Breast epithelium (tissue), 4 donors: Measurements from ENCODE around the gene MIER2. TPM values are rescaled to one million over a fixed set of nuclear protein-coding genes. Genes with fewer than 3 reads are reported as not detected.

Experiments used
- DNase-seq, 2 donors: peaks; one replicate each; pipeline ENCODE4 v3.0.0-alpha.2; 2019; ENCODE audit warnings: low spot score in 2 of 2
- H3K27ac ChIP-seq, 2 donors: fragments of 200-600 bp; sonication (generic) in 1 of 2; one replicate each; pipeline ENCODE4 v1.5.1; 2016 to 2019; ENCODE audit warnings: mild to moderate bottlenecking in 1 of 2
- H3K27me3 ChIP-seq, 2 donors: fragments of 200-600 bp; sonication (generic) in 1 of 2; one replicate each; pipeline versions ENCODE4 v1.5.1 to v1.6.0; 2017 to 2019; ENCODE audit warnings: control low read depth in 1 of 2, mild to moderate bottlenecking in 1 of 2
- H3K36me3 ChIP-seq: fragments of 200-600 bp; one replicate; pipeline ENCODE4 v1.5.1; 2019
- H3K4me1 ChIP-seq, 2 donors: fragments of 200-600 bp; sonication (generic); one replicate each; pipeline ENCODE4 v1.5.1; 2016 to 2019; ENCODE audit warnings: control low read depth in 1 of 2
- H3K4me3 ChIP-seq, 3 donors: fragments of 200-600 bp; sonication (generic); 1 replicate in 2 of 3; 2 replicates in 1 of 3; pipeline ENCODE4 v1.5.1; 2016 to 2019; ENCODE audit warnings: mild to moderate bottlenecking in 3 of 3, moderate library complexity in 2 of 3
- H3K9me3 ChIP-seq, 2 donors: fragments of 200-600 bp; sonication (generic) in 1 of 2; one replicate each; pipeline ENCODE4 v1.5.1; 2016 to 2019; ENCODE audit warnings: control low read depth in 1 of 2
- POLR2A ChIP-seq: fragments of 450-650 bp; IDR thresholded peaks from one replicate; pipeline ENCODE4 v1.6.1; 2016; ENCODE audit warnings: antibody characterized with exemption, mild to moderate bottlenecking, moderate library complexity
- POLR2AphosphoS5 ChIP-seq, 3 donors: sonication (generic); formaldehyde crosslinking; IDR thresholded peaks; one replicate each; pipeline ENCODE4 v1.6.1; 2017; ENCODE audit warnings: antibody characterized with exemption in 3 of 3
- intact Hi-C: fragments of 100-400 bp; cut with DNase I; formaldehyde crosslinking; loops from one replicate; pipeline ENCODE4 v1.15.1; 2023; ENCODE audit warnings: low total_unique reads
- total RNA-seq, 3 donors: library from RNA; depleted of rRNA; stranded (reverse); fragments of >200 nt; gene quantifications; one replicate each; pipeline ENCODE4 v1.1.0, GENCODE V29; 2016
- TF ChIP-seq, protein P1 (sequence below), 3 donors: fragments of 450-650 bp; IDR thresholded peaks; one replicate each; pipeline ENCODE4 v1.5.1; 2016 to 2017; ENCODE audit warnings: antibody characterized with exemption in 3 of 3, mild to moderate bottlenecking in 3 of 3, moderate library complexity in 3 of 3

MIER2 gene
- total RNA-seq, 3 donors from 2014 or later = 5.4 to 17.0 (median 12.8) TPM

- no peaks in the 10 kb centered on the region for H3K27me3 ChIP-seq
- intact Hi-C loops = no loop called here
- H3K4me1 ChIP-seq = no peaks in the 10 kb centered on the region
- TF ChIP-seq POLR2AphosphoS5 (IDR thresholded peaks at IDR 0.05) (no peak), POLR2A (no peak)
- TF ChIP-seq, protein P1, sequence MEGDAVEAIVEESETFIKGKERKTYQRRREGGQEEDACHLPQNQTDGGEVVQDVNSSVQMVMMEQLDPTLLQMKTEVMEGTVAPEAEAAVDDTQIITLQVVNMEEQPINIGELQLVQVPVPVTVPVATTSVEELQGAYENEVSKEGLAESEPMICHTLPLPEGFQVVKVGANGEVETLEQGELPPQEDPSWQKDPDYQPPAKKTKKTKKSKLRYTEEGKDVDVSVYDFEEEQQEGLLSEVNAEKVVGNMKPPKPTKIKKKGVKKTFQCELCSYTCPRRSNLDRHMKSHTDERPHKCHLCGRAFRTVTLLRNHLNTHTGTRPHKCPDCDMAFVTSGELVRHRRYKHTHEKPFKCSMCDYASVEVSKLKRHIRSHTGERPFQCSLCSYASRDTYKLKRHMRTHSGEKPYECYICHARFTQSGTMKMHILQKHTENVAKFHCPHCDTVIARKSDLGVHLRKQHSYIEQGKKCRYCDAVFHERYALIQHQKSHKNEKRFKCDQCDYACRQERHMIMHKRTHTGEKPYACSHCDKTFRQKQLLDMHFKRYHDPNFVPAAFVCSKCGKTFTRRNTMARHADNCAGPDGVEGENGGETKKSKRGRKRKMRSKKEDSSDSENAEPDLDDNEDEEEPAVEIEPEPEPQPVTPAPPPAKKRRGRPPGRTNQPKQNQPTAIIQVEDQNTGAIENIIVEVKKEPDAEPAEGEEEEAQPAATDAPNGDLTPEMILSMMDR (IDR thresholded peaks at IDR 0.05) = no peak
- H3K27ac ChIP-seq = no peak overlapping the region
- no peaks in the 10 kb centered on the region for H3K36me3 ChIP-seq
- DNase-seq = no peak
- no peaks in the 10 kb centered on the region for H3K9me3 ChIP-seq
- H3K4me3 ChIP-seq = no peak overlapping the region
Observed at GRCh38 chr19:281992-282391, 62.6 kb downstream of the MIER2 start.

DNA sequence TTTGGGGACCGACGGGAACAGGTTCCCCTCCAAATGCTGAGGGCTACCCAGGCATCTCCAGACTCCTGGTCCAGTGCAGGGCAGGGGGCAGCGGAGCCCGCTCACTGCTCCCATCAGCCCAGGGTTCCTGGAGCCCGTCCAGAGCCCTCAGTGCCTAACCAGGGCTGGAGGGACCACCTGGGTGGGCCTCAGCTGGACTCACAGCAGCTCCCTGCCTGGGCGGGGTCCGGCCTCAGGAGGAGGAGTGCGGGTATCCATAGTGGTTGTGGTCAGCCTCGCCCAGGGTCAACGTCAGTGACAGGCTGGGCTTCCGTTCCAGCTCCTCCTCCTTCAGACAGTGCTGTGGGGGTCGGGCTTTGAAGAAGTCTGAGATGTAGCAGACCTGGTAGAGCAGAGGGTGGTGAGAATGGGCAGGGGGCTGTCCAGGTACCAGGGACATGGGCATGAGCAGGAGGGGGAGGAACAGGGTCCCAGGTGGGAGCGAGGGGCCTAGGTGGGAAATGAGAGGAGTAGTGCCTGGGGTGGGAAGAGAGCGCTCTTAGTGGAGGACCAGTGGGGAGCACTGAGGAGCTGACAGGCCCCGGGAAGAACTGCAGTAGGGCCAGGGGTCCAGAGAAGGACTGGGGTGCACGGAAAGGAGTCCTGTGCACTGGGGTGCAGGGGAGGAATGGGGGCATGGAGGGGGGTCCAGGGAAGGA, 63.3 kb downstream of the MIER2 start:
- no peaks in the 10 kb centered on the region for H3K27me3 ChIP-seq
- H3K9me3 ChIP-seq = no peaks in the 10 kb centered on the region
- no peak overlapping the region for H3K4me3 ChIP-seq
- no peak for TF ChIP-seq POLR2AphosphoS5 (IDR thresholded peaks at IDR 0.05)
- TF ChIP-seq POLR2A = no peak
- TF ChIP-seq, protein P1 (IDR thresholded peaks at IDR 0.05) = no peak
- H3K27ac ChIP-seq = no peak overlapping the region
- DNase-seq = no peak
- intact Hi-C loops = no loop called here
- no peaks in the 10 kb centered on the region for H3K36me3 ChIP-seq
- H3K4me1 ChIP-seq = no peaks in the 10 kb centered on the region

DNA sequence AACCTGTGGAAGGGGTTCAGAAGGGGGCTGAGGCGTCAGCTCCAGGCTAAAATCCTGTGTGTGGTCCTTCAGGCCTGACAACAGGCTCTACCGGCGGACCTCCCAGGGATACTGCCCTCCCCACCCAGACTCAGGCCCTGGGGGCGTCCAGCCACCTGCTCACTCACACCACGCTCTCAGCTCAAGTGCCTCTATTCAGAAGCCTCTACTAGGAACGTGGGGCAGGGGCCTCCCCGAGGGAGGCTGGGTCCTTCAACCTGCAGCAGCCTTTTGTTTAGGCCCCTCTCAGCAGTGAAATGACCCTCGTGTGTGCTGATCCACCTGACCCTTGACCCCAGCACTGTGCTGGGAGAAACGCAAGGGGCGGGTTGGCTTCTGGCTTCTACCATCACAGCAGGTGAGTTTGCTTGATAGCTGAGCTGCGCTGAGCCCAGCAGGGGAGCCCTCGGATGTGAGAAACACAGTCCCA, 64.0 kb downstream of the MIER2 start:
- no peaks in the 10 kb centered on the region for H3K9me3 ChIP-seq
- H3K4me3 ChIP-seq = no peak overlapping the region
- TF ChIP-seq POLR2A (no peak), POLR2AphosphoS5 (IDR thresholded peaks at IDR 0.05) (no peak)
- TF ChIP-seq, protein P1 (IDR thresholded peaks at IDR 0.05) = no peak
- no peaks in the 10 kb centered on the region for H3K36me3 ChIP-seq
- DNase-seq = no peak
- H3K4me1 ChIP-seq = no peaks in the 10 kb centered on the region
- no peaks in the 10 kb centered on the region for H3K27me3 ChIP-seq
- intact Hi-C loops = no loop called here
- H3K27ac ChIP-seq = no peak overlapping the region

GRCh38 chr19:279656-280055, 64.9 kb downstream of the MIER2 start:
- Histone ChIP-seq H3K4me3 (no peak overlapping the region), H3K27me3 (no peaks in the 10 kb centered on the region), H3K9me3 (no peaks in the 10 kb centered on the region), H3K36me3 (no peaks in the 10 kb centered on the region), H3K4me1 (no peaks in the 10 kb centered on the region), H3K27ac (no peak overlapping the region)
- TF ChIP-seq, protein P1 (IDR thresholded peaks at IDR 0.05) = no peak
- no peak for TF ChIP-seq POLR2AphosphoS5 (IDR thresholded peaks at IDR 0.05)
- no peak for TF ChIP-seq POLR2A
- intact Hi-C loops = no loop called here
- no peak for DNase-seq

DNA sequence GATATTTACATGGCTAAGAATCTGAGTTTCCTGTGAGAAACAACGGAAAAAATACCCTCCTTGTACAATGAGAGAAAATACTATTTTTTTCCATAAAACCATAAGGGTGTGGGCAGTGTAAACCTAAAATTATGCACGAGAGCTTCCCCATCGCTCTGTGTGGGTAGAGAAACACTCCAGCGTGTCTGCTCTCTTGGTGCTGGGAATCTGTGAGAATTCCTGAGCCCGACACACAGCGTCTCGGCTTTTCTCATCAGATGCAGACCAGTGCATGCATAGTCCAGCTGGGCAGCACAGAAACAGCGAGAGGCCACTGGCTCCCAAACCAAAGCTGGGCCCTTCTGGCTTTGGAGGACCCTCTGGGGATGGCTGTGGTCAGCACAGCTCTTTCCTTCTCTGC, 65.4 kb downstream of the MIER2 start:
- no peaks in the 10 kb centered on the region for H3K27me3 ChIP-seq
- no peaks in the 10 kb centered on the region for H3K9me3 ChIP-seq
- TF ChIP-seq POLR2A (no peak), POLR2AphosphoS5 (IDR thresholded peaks at IDR 0.05) (no peak)
- TF ChIP-seq, protein P1 (IDR thresholded peaks at IDR 0.05) = no peak
- no peak overlapping the region for H3K27ac ChIP-seq
- DNase-seq = no peak
- H3K36me3 ChIP-seq = no peaks in the 10 kb centered on the region
- H3K4me3 ChIP-seq = no peak overlapping the region
- intact Hi-C loops = no loop called here
- no peaks in the 10 kb centered on the region for H3K4me1 ChIP-seq
